Neural cell (in vitro differentiated cells): ENCODE measurements around the gene PHACTR3.

Experiments
- CTCF ChIP-seq: fragments of 450-650 bp; IDR thresholded peaks from 2 replicates; pipeline ENCODE4 v1.5.1; 2014; ENCODE audit warnings: antibody characterized with exemption, mild to moderate bottlenecking, moderate library complexity; ENCODE audit not compliant: poor library complexity, severe bottlenecking
- EP300 ChIP-seq: fragments of 450-650 bp; conservative IDR thresholded peaks from 2 replicates; pipeline ENCODE4 v1.6.1; 2014; ENCODE audit warnings: antibody characterized with exemption, mild to moderate bottlenecking, moderate library complexity; ENCODE audit not compliant: poor library complexity, severe bottlenecking
- EZH2 ChIP-seq: fragments of 200-600, 300-800 bp; shearing (Covaris generic), sonication (generic); IDR thresholded peaks from 2 replicates; pipeline ENCODE4 v1.6.1; 2014; ENCODE audit warnings: antibody characterized with exemption, low read length, borderline replicate concordance, mild to moderate bottlenecking; ENCODE audit not compliant: insufficient read depth, poor library complexity, severe bottlenecking
- POLR2AphosphoS5 ChIP-seq: IDR thresholded peaks from 2 replicates; pipeline ENCODE4 v1.6.1; 2012
- SMC3 ChIP-seq: fragments of 450-650 bp; conservative IDR thresholded peaks from 2 replicates; pipeline ENCODE4 v1.6.1; 2014; ENCODE audit warnings: antibody characterized with exemption, mild to moderate bottlenecking, moderate library complexity; ENCODE audit not compliant: poor library complexity
- TAF1 ChIP-seq: IDR thresholded peaks from 2 replicates; pipeline ENCODE4 v1.6.1; 2012; ENCODE audit warnings: low read depth
- TF ChIP-seq, protein P1 (sequence below): IDR thresholded peaks from 2 replicates; pipeline ENCODE4 v1.6.1; 2012; ENCODE audit warnings: borderline replicate concordance

GRCh38 chr20:59848182-59848581, 243.8 kb downstream of the PHACTR3 start:
- TF ChIP-seq EZH2 (no peak), SMC3 (no peak), CTCF (no peak), TAF1 (no peak), POLR2AphosphoS5 (no peak), EP300 (no peak)
- TF ChIP-seq, protein P1, sequence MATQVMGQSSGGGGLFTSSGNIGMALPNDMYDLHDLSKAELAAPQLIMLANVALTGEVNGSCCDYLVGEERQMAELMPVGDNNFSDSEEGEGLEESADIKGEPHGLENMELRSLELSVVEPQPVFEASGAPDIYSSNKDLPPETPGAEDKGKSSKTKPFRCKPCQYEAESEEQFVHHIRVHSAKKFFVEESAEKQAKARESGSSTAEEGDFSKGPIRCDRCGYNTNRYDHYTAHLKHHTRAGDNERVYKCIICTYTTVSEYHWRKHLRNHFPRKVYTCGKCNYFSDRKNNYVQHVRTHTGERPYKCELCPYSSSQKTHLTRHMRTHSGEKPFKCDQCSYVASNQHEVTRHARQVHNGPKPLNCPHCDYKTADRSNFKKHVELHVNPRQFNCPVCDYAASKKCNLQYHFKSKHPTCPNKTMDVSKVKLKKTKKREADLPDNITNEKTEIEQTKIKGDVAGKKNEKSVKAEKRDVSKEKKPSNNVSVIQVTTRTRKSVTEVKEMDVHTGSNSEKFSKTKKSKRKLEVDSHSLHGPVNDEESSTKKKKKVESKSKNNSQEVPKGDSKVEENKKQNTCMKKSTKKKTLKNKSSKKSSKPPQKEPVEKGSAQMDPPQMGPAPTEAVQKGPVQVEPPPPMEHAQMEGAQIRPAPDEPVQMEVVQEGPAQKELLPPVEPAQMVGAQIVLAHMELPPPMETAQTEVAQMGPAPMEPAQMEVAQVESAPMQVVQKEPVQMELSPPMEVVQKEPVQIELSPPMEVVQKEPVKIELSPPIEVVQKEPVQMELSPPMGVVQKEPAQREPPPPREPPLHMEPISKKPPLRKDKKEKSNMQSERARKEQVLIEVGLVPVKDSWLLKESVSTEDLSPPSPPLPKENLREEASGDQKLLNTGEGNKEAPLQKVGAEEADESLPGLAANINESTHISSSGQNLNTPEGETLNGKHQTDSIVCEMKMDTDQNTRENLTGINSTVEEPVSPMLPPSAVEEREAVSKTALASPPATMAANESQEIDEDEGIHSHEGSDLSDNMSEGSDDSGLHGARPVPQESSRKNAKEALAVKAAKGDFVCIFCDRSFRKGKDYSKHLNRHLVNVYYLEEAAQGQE: no peak
